Measurements from ENCODE around the gene CDKN2B-AS1.

The CDKN2B-AS1 gene

GRCh38 chr9:22098643-22099332 is 104.2 kb downstream of the CDKN2B-AS1 start:
- DNase-seq = no peak

GRCh38 chr9:22100626-22101025 is 106.0 kb downstream of the CDKN2B-AS1 start:
- DNase-seq = no peak

- DNase-seq = no peak
Observed at GRCh38 chr9:22102146-22103053, 107.8 kb downstream of the CDKN2B-AS1 start.

GRCh38 chr9:22103685-22104575 is 109.3 kb downstream of the CDKN2B-AS1 start:
- DNase-seq = no peak

GRCh38 chr9:22105005-22105722 is 110.6 kb downstream of the CDKN2B-AS1 start:
- no peak for DNase-seq

- no peak for DNase-seq
Observed at GRCh38 chr9:22107202-22108045, 112.8 kb downstream of the CDKN2B-AS1 start.

GRCh38 chr9:22108581-22109370 is 114.2 kb downstream of the CDKN2B-AS1 start:
- DNase-seq = no peak

GRCh38 chr9:22111176-22111953 is 116.8 kb downstream of the CDKN2B-AS1 start:
- no peak for DNase-seq

- DNase-seq = no peak
Observed at GRCh38 chr9:22111954-22112247, 117.3 kb downstream of the CDKN2B-AS1 start.

GRCh38 chr9:22112870-22113821 is 118.6 kb downstream of the CDKN2B-AS1 start:
- no peak for DNase-seq

- DNase-seq = no peak
Observed at GRCh38 chr9:22114956-22115355, 120.4 kb downstream of the CDKN2B-AS1 start.

- no peak for DNase-seq
Observed at GRCh38 chr9:22116758-22117157, 122.2 kb downstream of the CDKN2B-AS1 start.

GRCh38 chr9:22117511-22118384 is 123.2 kb downstream of the CDKN2B-AS1 start:
- no peak for DNase-seq

- DNase-seq = no peak
Observed at GRCh38 chr9:22118810-22119521, 124.4 kb downstream of the CDKN2B-AS1 start.

GRCh38 chr9:22119522-22120158 is 125.0 kb downstream of the CDKN2B-AS1 start:
- no peak for DNase-seq

- DNase-seq = no peak
Observed at GRCh38 chr9:22120159-22120549, 125.6 kb downstream of the CDKN2B-AS1 start.

Data from activated naive CD4-positive, alpha-beta T cell (primary cell).